Measurements from ENCODE around the gene NINL. TPM values are rescaled to one million over a fixed set of nuclear protein-coding genes. Genes with fewer than 3 reads are reported as not detected.
A peak's percentile ranks its signal among the peaks of the same experiment; 100 is the strongest.
"Not testable (repeated sequence)": the region's sequence is repeated elsewhere in the genome, so short reads cannot be mapped to it uniquely, and the experiment has no call there.

NINL gene
- total RNA-seq, 2 experiments from 2014 or later, result 2.1 to 2.3 TPM

DNA sequence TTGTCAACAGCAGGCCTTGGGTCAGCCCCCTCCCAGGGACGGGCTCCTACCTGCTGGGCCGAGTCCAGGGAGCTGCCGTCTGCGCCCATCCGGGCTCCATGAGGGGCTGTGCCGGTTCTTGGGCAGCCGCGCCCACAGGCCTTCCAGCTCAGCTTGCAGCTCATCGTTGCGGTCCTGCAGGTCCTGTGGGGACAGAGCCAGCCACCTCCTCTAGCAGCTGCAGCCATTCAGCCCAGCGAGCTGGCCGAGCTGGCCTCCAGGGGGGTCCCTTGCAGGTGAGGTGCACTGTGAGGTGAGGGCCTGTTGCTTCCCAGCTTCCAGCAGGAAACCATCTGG, 103.4 kb downstream of the NINL start:
- Mint-ChIP-seq H3K9me3 (ENCODE audit: low read depth) (no peaks in the 10 kb centered on the region), H3K27ac (peak overlapping the region; percentile 12), H3K4me3 (no peak overlapping the region), H3K4me1 (peaks cover 23% of the 10 kb centered on the region), H3K36me3 (no peaks in the 10 kb centered on the region), H3K27me3 (no peaks in the 10 kb centered on the region)
- CTCF ChIA-PET, result no interaction called here
- DNase-seq (no peak), ATAC-seq (no peak)

DNA sequence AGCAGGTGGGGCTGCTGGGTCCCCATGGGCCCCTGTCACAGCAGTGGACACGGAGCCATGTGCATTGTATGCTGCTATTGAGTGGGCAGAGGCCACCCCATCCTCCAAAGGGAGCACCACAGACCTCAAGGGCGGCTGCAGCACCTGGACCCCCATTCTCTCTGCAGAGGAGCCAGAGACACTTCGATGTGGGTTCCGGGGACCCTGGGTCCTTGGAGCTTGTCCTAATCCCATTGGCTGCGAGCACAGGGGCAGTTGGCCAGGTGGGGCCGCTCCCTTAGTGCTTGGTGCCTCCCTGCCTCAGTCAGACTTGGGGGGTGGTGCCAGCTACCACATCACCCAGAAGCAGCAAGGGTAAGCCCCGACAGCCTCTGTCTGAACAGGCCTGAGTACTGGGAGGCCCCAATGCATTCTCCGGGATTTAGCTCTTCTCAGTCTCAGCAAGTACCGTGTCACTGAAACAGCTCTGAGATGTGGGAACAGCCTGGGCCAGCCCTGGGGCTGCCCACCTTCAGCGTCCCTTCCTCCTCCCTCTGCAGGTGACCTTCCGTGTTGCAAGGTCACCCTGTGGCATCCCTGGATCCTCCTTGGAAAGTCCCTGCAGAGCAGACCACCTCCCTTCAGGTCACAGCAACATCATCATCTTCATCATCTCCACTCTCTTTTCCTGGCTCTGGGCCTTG, 104.0 kb downstream of the NINL start:
- no peak for ATAC-seq
- CTCF ChIA-PET, result no interaction called here
- peaks cover 18% of the 10 kb centered on the region for H3K4me1 Mint-ChIP-seq

DNA sequence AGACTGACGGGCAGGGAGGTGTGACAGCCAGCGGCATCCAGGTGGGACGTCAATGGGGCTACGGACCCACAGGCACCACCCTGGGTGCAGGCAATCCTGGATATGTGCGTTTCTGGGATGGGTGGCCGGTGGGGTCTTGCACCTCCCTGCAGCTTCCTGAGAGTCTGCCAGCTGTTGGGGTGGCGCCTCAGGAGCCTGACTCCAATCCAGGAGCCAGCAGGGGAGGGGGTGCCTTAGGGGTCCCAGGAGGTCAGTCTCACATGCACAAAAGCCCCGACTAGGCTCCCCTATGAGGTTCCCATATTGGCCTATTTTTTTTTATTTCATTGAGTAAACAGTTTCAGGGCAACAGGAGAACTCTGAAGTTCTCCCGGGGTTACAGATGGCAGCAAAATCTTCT, 104.5 kb downstream of the NINL start:
- Mint-ChIP-seq H3K27me3 (no peaks in the 10 kb centered on the region), H3K36me3 (no peaks in the 10 kb centered on the region), H3K4me1 (peaks cover 13% of the 10 kb centered on the region), H3K9me3 (ENCODE audit: low read depth) (no peaks in the 10 kb centered on the region), H3K27ac (no peak overlapping the region), H3K4me3 (no peak overlapping the region)
- no peak for ATAC-seq
- no peak for DNase-seq
- CTCF ChIA-PET, result no interaction called here

More for the DNA sequence above, 104.0 kb downstream of the NINL start:
- no peak overlapping the region for H3K4me3 Mint-ChIP-seq
- no peak for DNase-seq
- no peaks in the 10 kb centered on the region for H3K9me3 Mint-ChIP-seq (ENCODE audit: low read depth)
- no peaks in the 10 kb centered on the region for H3K27me3 Mint-ChIP-seq
- no peaks in the 10 kb centered on the region for H3K36me3 Mint-ChIP-seq
- peak overlapping the region; percentile 12 for H3K27ac Mint-ChIP-seq

DNA sequence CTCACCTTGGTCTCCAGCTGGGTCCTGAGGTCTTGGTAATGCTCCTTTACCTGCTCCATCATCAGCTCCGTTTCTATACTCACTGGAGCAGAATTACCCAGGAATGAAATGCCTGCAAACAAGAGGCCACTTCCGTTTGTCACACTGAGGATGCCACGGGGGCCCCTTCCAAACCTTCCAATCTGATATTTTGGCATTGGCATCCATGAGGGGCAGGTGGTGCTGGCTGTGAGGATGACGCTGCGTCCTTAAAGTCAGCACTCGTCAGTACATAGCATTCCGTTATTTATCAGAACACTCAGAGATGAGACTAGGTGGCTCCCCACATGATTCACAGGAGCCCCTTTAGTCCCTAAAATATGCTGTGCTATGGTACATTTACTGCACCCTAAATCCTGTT, 105.2 kb downstream of the NINL start:
- H3K27ac Mint-ChIP-seq, result no peak overlapping the region
- no peaks in the 10 kb centered on the region for H3K9me3 Mint-ChIP-seq (ENCODE audit: low read depth)
- no peak for DNase-seq
- H3K4me3 Mint-ChIP-seq, result no peak overlapping the region
- no peaks in the 10 kb centered on the region for H3K36me3 Mint-ChIP-seq
- ATAC-seq, result no peak
- CTCF ChIA-PET, result no interaction called here
- H3K4me1 Mint-ChIP-seq, result peaks cover 9% of the 10 kb centered on the region
- H3K27me3 Mint-ChIP-seq, result no peaks in the 10 kb centered on the region

DNA sequence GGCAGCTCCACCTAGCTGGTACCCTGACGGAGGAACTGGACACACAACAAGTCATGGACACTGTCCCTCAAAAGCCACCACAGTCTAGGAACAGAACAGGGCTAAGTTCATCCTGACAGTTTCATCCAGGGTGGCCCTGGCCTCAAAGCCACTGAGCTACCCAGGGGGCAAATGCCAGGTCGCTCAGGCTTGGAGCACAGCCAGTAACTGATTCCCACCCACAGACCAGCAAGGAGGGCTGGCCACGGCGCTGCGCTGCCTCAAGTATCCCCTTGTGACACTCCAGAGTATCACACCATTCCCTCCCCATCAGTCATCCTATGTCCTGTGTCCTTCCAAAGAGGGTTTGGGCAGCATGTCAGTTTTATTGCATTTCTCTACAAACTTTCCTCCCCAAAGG, 105.7 kb downstream of the NINL start:
- Mint-ChIP-seq H3K9me3 (ENCODE audit: low read depth) (no peaks in the 10 kb centered on the region), H3K4me1 (peaks cover 4% of the 10 kb centered on the region), H3K36me3 (no peaks in the 10 kb centered on the region), H3K27ac (no peak overlapping the region), H3K4me3 (no peak overlapping the region), H3K27me3 (no peaks in the 10 kb centered on the region)
- DNase-seq (no peak), ATAC-seq (no peak)
- CTCF ChIA-PET, result no interaction called here

DNA sequence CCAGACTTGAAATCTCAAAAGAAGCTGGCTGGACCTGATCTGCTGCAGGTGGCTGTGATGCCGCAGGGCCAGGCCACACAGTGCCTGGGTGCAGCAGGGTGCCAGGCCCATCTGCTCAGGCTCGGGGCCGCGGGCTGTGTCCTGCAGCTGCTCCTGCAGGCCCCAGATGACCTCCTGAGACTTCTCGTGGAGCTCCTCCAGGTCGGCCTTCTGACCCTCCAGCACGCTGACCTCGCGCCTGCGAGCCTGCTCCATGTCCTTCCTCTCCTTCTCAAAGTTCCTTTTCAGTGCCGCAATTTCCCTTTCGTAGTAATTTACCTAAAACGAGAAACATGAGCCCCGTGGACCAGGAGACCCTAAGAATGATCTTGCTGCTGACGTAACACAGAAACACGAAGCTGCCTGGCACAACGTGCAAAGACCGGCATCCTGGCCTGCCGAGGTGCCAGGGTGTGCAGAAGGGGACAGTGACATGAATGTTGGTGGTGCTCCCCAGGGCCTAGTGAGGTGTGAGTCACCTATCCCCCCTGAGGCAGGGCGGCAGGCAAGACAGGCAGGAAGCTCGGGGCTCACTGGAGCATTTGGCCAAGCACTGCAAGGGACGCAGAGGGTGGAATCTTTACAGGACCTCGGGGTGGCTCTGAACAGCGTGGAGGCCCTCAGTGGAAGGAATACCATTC, 106.3 kb downstream of the NINL start:
- ATAC-seq, result no peak
- Mint-ChIP-seq H3K27ac (no peak overlapping the region), H3K36me3 (no peaks in the 10 kb centered on the region), H3K27me3 (no peaks in the 10 kb centered on the region), H3K4me1 (no peaks in the 10 kb centered on the region), H3K9me3 (ENCODE audit: low read depth) (no peaks in the 10 kb centered on the region), H3K4me3 (no peak overlapping the region)
- DNase-seq, result no peak
- CTCF ChIA-PET, result no interaction called here

DNA sequence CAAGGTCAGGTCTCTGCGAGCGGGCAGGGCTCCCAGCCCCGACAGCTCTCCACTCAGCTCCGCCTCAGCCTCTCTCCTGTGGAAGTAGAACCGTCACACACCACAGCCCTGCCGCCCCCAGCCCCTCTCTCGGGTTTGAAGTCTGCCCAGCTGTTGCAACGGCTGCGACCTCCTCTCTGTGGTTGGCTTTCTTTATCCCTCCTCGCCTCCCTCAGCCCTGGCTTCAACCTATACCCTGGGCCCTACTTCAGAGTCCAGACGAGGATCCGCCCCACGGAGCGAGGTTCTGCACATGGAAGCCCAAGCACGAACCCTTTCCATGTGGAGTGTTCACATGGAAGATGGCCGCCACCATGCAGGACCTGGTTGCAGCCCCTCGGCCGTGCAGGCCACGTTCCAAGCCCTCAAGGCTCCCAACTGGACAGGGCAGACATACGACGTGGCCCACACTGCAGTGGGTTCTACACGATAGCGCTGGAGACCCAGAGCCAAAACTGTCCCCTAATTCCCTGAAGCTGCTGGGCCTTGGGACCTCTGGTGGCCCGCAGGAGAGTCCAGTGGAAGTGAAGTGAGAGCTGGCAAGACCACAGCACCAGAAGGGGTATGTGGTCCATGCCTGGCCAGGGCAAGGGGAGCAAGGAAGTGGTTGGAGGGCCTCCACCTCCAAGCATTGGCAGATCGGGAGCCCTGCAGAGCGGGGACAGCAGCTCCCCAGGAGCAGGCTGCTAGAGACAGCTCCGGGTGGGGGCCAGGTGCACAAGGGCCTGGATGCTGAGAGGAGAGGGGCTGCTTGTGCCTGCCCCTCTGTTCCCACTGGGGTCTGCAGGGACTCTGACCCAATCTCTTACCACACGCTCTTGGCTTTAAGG, 108.1 kb downstream of the NINL start:
- Mint-ChIP-seq H3K4me1 (no peaks in the 10 kb centered on the region), H3K27ac (no peak overlapping the region), H3K9me3 (ENCODE audit: low read depth) (no peaks in the 10 kb centered on the region), H3K27me3 (no peaks in the 10 kb centered on the region), H3K36me3 (no peaks in the 10 kb centered on the region), H3K4me3 (no peak overlapping the region)
- DNase-seq (no peak), ATAC-seq (no peak)
- CTCF ChIA-PET, result no interaction called here

DNA sequence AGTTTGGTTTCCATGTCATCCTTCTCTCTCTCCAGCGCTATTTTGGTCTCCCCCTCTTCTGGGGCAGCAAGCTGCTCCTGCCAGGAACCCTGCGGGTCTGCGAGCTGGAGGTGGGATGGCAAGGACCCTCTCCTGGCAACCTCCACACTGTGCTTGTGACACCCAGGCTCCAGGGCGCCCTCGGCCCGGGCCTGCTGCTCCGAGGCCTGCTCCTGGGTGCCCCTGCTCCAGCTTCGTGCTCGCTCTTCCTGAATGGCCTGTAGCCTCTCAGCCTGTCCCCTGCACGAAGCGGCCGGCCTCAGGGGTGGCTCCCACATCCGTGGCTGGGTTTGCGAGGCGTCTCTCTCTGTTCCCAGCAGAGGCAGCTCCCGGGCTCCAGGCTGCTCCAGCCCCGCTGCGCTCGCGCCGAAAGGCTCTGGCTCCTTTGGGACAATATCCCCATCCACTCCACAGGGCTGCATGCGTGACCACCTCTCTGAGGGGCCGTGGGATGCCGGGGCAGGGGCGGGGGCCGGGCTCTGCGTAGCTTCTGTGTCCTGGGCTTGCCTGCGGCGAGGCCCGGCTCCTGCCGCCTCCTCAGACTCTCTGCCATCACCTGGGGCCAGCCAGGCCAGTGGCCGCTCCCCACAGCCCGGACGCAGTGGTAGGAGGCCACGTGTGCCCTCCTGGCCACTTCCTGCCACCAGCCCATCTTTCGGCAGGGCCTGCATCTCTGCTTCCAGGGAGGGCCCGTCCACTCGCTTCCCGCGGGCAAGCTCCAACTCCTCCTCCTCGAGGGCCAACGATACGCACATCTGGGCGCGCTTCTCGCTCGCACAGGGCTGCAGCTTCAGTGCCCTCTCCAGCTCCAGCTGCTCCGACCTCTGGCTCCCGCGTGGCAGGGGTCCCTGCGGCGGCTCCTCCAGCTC, 109.0 kb downstream of the NINL start:
- ATAC-seq, result no peak
- no peaks in the 10 kb centered on the region for H3K27me3 Mint-ChIP-seq
- no peak for DNase-seq
- H3K4me3 Mint-ChIP-seq, result no peak overlapping the region
- H3K4me1 Mint-ChIP-seq, result no peaks in the 10 kb centered on the region
- no peaks in the 10 kb centered on the region for H3K36me3 Mint-ChIP-seq
- CTCF ChIA-PET, result no interaction called here
- H3K27ac Mint-ChIP-seq, result no peak overlapping the region
- H3K9me3 Mint-ChIP-seq (ENCODE audit: low read depth), result no peaks in the 10 kb centered on the region

DNA sequence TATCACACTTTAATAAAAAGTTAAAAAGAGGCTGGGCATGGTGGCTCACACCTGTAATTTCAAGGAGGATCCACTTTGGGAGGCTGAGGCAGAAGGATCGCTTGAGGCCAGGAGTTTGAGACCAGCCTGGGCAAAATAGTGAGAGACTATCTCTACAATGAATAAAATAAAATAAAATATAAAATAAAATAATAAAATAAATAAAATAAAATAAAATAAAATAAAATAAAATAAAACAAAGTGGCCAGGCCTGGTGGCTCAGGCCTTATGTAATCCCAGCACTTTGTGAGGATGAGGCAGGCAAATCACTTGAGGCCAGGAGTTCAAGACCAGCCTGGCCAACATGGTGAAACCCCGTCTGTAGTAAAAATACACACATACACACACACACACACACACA, 112.0 kb downstream of the NINL start:
- H3K9me3 Mint-ChIP-seq (ENCODE audit: low read depth); H3K4me1 Mint-ChIP-seq; H3K27ac Mint-ChIP-seq; ATAC-seq; H3K4me3 Mint-ChIP-seq; H3K27me3 Mint-ChIP-seq; CTCF ChIA-PET; H3K36me3 Mint-ChIP-seq; DNase-seq: not testable (repeated sequence)

DNA sequence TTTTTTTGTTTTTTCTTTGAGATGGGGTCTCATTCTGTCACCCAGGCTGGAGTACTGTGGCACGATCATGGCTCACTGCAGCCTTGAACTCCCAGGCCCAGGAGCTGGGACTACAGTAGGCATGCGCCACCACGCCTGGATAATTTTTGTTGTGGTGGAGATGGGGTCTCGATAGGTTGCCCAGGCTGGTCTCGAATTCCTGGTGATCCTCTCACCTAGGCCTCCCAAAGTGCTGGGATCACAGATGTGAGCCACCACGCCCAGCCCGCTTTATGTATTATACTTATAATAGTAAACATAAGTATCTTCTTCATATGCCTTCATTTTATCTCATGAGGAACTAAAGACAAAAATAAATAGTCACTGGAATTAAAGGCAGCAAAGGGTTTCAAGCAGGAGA, 114.3 kb downstream of the NINL start:
- ATAC-seq, result no peak
- Mint-ChIP-seq H3K27me3 (no peaks in the 10 kb centered on the region), H3K27ac (no peak overlapping the region), H3K4me1 (no peaks in the 10 kb centered on the region), H3K4me3 (no peak overlapping the region), H3K9me3 (ENCODE audit: low read depth) (no peaks in the 10 kb centered on the region), H3K36me3 (no peaks in the 10 kb centered on the region)
- CTCF ChIA-PET, result no interaction called here
- no peak for DNase-seq

DNA sequence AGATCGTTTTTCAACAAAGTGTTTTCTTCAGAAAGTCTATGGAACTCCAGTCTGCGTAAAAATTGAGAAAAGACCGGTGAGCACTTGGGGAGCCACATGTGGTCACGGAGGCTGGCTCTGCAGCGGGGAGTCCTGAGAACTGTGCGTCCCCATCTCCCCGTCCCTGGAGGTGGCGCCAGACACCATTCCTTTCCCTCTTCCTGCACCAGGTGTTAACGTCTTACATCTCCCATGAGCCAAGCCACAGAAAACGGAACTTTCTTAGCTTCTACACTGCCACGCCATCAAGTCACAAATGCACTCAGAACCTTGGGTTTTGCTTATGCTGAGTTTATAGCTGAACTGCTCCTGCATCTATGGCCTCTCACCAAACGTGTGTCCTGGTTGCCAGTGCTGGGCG, 115.3 kb downstream of the NINL start:
- Mint-ChIP-seq H3K4me1 (no peaks in the 10 kb centered on the region), H3K27me3 (no peaks in the 10 kb centered on the region), H3K36me3 (no peaks in the 10 kb centered on the region), H3K9me3 (ENCODE audit: low read depth) (no peaks in the 10 kb centered on the region), H3K27ac (no peak overlapping the region), H3K4me3 (no peak overlapping the region)
- DNase-seq (no peak), ATAC-seq (peak; percentile 55)
- CTCF ChIA-PET, result no interaction called here

DNA sequence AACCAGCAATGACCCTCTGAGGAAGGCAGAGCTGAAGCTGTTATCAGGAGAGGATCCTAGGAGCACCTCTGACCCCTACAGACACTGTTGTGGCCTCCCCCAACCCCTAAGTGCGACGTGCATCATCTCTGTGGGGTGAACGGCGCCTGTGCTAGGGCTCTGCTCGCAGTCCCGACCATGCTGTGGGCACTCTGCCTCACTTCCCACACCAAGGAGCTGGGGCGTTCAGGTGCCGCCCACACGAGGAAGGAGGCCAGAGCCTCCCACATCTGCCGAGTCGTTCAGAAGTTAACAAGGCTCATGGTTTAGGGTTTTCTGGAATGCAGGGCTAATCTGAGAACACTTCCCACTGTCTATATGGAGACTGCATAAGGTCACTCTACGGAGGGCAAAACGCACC, 115.8 kb downstream of the NINL start:
- no peaks in the 10 kb centered on the region for H3K9me3 Mint-ChIP-seq (ENCODE audit: low read depth)
- no peaks in the 10 kb centered on the region for H3K4me1 Mint-ChIP-seq
- H3K27ac Mint-ChIP-seq, result no peak overlapping the region
- H3K27me3 Mint-ChIP-seq, result no peaks in the 10 kb centered on the region
- no peak for DNase-seq
- CTCF ChIA-PET, result no interaction called here
- no peak for ATAC-seq
- H3K4me3 Mint-ChIP-seq, result no peak overlapping the region
- no peaks in the 10 kb centered on the region for H3K36me3 Mint-ChIP-seq

Measured in activated CD8-positive, alpha-beta memory T cell treated with anti-CD3 and anti-CD28 coated beads, Interleukin-2, amount 10 ng/mL, durations not matched to agents 7 days and 5 days (primary cell).